Lung microvascular endothelial cell (primary cell): ENCODE results near the gene MBIP. TPM values are rescaled to one million over a fixed set of nuclear protein-coding genes. Genes with fewer than 3 reads are reported as not detected.
"Not testable (repeated sequence)": the region's sequence is repeated elsewhere in the genome, so short reads cannot be mapped to it uniquely, and the experiment has no call there.

Experiments
- DNase-seq, 2 donors: peaks; one replicate each; pipeline versions ENCODE4 v3.0.0 to v3.0.0-alpha.2; 2010; ENCODE audit warnings: low read depth in 2 of 2
- total RNA-seq: library from RNA; depleted of rRNA; stranded (reverse); fragments of >200 nt; gene quantifications from 2 replicates; pipeline ENCODE4 v1.2.1, GENCODE V29; 2014

MBIP gene, protein sequence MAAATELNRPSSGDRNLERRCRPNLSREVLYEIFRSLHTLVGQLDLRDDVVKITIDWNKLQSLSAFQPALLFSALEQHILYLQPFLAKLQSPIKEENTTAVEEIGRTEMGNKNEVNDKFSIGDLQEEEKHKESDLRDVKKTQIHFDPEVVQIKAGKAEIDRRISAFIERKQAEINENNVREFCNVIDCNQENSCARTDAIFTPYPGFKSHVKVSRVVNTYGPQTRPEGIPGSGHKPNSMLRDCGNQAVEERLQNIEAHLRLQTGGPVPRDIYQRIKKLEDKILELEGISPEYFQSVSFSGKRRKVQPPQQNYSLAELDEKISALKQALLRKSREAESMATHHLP
- total RNA-seq, result 3.5 and 6.5 TPM in 2 replicates

DNA sequence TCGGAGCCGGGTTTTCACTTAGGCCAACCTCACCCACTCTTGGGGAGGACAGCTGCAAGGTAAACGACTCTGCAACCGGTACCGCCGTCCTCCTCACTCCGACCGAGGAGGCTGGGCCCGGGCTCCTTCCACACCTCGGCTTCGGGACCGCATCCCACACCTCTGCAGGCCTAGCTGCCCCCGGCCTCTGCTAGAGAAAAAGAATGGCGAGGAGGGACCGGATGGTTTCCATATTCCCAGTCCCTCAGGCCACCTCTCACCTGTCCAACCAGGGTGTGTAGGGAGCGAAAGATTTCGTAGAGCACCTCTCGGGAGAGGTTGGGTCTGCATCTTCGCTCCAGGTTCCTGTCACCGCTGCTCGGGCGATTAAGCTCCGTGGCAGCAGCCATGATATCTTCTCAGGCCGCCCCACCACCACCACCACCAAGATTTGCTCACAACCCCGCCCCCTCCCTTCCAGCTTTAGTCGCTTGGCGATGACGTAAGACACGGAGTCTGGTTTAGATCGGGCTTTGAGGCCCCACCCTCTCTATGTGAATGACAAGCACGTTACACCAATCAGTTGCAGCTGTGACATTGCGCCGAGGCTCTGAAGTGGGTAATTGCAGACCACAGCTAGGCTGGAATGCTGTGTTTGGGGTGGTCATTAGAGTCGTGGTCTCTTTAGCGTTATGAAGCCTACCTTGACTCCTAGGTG is at the start of gene MBIP:
Gene MBIP, minus strand, starts transcription at position 438 of the 697 bp plus-strand sequence. Its CDS starts 49 bp downstream, at position 389.
- DNase-seq, result peak; percentile 98

DNA sequence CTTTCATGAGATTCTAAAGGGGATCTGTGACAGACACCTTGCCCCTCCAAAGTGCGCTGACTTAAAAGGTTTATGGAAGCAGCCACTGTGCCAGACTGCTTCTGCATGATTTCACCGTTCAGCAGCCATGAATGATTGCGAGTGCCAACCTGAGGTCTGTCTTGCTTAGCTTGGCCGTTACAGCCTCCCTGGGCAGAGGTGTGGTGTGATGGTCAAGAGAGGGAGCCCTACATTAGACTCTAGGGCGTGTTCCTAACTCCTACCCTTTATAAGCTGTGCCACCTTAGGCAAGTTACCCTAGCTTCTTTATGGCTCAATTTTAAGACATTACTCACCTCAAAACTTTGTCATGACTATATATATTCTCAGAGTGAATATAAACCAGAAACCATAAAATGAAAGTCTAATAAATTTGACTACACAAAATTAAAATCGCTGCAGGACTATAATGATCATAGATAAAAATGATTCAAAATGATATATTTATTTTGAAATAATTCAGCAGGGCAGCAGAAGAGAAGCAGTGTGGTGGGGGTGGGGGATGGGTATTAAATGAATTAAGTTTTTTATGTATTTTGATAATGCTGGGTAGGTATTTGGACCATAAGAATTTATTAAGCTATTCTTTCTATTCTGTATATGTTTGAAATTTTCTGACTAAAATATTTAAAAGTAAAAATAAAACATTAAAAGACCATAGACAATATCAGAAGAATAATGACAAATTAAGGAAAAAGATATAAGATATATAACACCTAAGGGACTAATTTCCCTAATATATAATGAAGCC is 47.7 kb upstream of the MBIP start:
- DNase-seq, result no peak

DNA sequence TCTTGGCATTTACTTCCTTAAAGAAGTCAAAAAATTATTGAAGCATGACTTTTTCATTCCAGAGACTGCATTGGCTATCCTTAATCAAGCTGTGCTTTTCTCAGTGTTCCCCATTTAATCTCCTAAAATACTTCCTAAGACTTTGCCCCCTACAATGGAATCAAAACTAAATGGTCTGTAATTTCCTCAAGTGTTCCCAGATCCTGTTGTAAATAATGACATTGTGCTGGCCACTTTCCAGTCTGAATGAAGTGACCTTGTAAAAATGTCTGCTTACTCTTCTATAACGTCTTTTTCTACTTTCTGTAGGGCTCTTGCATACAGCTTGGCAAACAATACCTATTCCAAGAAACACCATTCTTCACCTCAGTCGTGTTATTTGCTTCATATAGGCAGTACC is 45.3 kb upstream of the MBIP start:
- no peak for DNase-seq

DNA sequence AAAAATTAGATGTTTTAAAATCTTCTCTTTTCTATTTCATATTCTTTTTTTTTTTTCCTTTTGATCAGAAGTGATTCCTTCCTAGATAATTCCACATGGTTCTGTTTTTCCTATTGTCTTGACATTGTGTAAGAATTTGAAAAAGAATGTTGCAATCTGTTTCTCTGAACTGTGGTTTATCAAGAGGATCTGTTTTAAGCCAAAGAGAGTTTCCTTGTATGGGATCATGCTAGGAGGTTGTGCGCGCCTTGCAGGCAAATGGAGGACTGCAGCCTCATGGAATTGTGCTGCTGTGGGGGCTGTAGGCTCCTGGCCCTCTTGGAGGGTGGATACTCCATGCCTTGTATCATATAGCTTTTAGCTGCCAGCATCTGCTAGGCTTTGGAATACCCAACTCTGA is 43.3 kb upstream of the MBIP start:
- DNase-seq, result no peak

DNA sequence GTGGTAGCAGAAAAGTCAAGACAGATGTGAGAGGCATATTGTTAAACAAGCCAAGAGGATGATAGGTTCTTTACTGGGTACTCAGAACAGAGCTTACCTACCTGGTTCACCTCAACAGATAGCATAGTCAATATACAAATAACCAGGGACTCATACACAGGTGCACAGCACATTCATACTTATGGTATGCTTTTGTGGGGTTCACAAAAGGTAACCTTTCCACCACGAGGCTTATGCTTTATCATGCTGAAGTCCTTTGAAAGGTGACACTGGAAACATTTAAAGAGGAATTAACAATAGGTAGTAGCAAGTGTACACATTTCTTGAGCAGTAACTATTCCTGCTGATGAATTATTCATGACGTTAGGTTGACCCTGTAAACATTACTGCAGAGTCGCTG is 42.2 kb upstream of the MBIP start:
- DNase-seq, result no peak

DNA sequence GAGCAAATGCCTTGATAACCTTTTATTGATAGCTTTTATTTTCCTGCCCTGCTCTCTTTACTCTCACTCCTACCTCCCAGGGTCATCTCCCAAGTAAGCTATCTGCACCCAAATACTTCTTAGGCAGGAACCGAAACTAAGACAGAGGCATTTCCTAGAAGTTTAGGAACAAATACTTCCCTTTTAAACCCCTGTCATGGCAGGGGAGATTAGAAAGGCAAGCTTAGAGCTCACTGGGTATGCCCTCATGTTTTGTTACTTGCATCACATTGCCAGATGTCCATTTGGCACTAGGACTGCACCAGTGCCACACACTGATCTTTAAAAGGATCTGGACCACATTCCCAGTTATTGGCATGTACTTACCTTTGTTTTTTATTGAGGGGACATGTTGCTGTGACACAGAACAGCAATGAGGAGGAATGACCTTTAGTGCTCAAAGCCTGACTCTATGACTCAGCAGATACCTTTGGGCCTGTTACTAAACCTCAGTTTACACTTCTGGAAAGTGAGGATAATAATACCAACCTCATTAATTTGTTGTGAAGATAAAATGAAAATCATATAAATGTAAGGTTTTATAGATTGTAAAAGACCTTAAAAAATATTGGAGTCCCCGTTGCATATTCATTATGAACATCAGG is 40.9 kb upstream of the MBIP start:
- no peak for DNase-seq

DNA sequence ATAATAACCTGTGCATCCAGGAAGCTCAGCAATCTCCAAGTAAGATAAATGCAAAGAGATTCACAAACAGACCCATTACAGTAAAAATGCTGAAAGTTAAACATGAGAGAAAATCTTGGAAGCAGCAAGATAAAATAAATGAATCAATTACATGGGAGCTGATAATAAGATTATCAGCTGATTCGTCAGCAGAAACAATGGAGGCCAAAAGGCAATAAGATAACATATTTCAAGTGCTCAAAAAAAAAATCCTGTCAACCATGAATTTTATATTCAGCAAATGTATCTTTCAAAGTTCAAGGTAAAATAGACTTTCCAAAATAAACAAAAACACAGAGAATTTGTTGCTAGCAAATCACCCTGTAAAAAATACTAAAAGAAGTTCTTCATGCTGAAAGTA is 36.4 kb upstream of the MBIP start:
- no peak for DNase-seq

DNA sequence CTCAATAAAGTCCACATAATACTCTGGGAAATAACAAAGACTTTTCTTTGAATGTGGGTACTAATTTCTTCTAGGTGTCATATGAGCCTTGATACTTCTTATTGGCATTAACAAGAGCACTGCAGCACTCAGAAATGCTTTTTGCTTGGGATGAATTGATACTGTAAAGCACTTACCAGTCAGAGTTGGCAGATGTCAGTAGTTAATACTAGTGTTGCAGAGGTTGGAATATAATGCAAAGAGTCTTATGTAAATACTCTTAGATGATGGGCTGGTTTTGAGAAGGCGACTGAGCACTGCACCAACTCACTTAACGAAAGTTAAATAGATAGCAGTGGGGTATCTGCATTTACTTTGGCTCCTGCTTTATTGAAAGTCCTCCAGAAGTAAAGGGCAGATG is 25.6 kb upstream of the MBIP start:
- DNase-seq, result no peak

DNA sequence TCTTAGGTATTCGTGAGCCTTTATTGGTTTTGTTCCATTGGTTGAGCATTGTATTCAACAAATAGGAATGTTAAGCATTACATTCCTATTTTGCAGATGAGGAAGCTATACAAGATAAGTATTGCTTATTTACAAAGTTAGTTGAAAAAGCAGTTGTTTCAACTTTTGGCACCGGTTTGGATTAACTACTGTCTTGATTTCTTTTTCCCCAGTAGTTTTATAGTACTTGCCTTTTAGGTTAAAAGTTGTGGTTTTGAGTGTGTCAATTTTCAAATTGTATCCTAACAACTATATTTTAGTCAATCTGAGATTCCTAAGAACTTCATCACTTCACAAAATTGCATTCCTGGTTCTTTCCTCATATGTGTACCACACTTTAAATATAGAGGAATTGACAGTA is 23.8 kb upstream of the MBIP start:
- no peak for DNase-seq

DNA sequence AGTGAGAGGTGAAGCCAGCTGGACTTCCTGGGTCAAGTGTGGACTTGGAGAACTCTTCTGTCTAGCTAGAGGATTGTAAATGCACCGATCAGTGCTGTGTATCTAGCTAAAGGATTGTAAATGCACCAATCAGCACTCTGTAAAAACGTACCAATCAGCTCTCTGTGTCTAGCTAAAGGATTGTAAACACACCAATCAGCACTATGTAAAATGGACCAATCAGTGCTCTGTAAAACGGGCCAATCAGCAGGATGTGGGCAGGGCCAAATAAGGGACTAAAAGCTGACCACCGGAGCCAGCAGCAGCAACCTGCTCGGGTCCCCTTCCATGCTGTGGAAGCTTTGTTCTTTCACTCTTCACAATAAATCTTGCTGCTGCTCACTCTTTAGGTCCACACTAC is 21.4 kb upstream of the MBIP start:
- DNase-seq, result not testable (repeated sequence)

DNA sequence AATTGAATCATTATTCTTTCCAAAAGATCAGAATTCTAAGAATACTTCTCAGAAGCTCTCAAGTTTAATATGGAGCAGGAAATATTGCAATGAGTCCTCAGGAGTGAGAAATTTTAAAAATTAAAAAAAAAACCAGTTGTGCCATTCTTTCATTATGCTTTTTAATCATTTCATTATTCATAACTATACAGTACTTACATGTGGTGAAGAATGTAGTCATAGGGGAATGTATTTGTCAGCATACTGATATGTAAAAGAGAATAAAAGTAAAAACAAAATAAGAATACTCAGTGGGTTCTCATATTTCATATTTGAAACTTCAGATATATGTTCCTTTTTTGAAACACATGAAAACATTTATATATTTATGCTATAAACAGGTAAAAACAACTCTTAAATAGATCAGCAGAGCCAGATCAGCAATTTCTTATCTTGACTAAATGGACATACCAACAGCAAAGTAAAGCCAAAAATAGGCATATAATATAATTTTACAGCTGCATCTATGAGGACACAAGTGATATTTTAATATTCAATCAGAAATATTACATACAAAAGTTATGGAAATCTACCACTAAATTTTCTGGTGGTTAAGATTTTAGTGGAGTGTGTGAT is 19.9 kb upstream of the MBIP start:
- DNase-seq, result no peak

DNA sequence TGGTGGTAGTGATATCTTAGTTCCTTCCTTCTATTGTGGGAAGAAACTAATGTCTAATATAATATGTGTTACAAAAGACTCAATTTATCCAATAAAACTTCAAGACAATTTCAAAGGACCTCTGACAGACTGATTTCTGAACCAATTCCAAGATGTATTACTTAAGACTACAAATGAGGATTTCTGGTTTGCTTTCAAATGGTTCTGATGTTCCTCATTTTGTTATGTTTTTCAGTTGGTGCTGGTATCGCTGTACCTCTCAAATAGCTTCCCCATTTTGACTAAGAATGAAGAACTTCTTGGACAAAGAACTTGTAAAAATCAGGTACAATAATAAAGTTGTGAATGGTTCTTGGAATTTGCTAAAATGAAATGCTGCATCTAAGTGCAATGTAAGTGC is 19.4 kb upstream of the MBIP start:
- no peak for DNase-seq

DNA sequence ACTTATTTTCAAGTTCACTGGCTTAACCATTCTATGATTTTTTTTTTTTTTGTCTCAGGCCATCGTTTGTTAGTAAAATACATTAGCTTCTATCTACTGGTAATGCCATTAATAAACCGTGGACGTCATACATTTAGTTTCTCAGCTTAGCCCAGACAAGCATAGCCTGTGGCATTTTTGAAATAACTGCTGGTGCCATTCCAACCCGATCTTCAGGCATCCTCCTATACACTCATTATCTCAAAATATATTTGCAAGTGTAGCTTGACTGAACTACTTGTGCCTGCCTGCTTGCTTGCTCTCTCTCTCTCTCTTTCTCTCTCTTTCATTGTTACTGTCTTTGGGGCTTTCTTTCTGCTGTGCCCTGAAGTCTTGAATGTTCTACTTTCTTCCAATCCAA is 12.7 kb upstream of the MBIP start:
- no peak for DNase-seq

DNA sequence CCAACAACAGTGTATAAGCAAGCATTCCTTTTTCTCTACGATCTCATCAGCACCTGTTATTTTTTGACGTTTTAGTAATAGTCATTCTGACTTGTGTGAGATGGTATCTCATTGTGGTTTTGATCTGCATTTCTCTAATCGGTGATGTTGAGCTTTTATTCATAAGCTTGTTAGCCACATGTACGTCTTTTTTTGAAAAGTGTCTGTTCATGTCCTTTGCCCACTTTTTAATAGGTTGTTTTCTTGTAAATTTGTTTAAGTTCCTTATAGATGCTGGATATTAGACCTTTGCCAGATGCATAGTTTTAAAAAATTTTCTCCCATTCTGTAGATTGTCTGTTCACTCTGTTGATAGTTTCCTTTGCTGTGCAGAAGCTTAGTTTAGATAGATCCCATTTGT is 7.1 kb upstream of the MBIP start:
- not testable (repeated sequence) for DNase-seq

DNA sequence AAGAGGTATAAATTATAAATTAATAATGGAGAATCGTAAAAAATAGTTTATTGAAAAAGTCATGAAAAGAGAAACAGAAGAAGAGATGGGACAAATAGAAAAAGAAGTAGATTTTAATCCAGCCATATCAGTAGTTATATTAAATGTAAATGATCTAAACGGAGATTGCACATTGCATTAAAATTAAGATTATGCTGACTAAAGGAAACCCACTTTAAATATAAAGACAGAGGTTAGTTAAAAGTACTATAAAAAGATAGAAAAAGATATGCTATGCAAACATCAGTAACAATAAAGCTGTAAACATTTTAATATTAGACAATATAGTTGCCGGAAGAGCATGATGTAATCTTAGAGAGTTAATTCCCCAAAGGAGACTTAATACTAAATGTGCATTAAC is 5.4 kb upstream of the MBIP start:
- no peak for DNase-seq

DNA sequence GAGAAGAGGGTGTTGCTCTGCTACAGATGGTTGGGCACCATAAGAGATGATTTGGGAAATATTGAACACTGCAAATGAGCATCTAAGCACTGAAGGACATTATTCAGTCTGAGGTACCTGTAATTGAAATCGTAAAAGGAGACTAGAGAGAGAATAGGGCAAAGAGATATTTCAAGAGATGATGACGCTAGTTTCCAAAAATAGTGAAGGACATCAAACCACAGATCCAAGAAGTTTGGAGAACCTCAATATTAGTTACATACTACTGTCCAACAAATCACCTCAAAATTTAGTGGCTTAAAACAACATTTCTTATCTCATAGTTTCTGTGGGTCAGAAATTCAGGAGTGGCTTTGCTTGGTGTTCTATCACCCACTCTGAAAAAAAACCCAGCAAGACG is 4.5 kb upstream of the MBIP start:
- DNase-seq, result no peak

DNA sequence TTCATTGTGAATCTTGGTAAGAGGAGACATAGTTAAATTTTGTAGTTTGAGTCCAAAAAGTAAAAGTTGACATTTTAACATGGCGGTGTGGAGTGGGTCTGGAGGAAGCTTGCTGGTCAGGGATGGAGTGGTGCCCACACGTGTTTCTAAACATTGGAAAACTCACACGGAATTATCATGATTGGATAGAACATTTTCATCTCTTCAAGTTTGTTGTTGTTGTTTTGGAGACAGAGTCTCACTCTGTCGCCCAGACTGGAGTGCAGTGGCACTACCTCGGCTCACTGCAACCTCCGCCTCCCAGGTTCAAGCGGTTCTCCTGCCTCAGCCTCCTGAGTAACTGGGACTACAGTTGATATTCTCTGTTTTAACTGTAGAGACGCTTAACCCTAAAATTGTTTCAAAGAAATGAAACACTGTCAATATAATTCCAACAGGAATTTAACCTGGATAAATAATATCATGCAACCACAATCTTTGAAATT is 502 bp upstream of the MBIP start:
- DNase-seq, result no peak

DNA sequence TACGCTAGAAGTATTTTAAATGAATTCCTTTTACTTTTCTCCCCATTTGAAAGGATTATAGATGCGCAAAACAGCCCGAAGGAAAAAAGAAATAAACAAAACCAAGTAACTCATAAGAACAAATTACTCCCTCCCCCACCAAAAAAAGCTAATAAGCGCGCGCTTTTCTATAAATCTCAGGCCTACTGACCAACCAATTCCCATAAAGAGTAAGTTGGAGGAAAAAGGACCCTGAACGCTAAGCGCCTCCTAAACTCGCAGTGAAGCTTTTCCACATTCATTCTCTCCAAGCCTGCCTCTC is 588 bp downstream of the MBIP start:
- DNase-seq, result no peak

DNA sequence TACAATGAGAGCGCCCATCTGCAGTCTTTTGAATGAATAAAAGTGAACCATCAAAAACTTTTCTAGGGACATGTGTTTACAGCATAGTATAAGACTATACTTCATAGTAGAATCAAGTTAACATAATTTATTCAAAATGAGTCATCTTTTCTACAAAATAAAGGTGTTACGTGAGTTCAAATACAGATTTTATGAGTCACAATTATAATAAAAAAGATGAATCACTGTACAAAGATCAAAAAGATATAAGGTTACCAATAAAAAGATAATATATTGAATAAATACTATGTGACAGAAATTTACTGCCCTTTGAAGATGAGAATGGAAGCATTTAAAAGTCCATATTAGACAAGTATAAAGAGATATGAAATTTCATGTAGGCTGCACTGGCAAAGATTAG is 2.8 kb downstream of the MBIP start:
- peak in 1 of 2 donors; percentile 6 for DNase-seq

DNA sequence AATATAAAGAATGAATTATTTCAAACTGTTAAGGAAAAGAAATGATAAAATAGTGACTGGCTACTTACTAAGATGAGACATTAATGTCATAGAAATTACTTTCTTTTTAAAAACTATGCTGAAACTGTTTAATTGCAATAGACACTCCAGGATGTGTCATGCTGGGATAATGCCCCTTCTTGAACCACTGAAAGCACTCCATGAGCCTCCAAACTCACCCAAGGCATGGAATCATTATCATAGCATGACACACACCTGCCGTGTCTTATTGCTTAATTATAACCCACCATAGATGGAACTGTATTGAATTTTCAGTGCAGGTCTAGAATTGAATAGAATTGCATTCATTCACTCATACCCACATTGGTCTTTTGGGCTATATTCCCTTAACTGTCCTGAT is 4.3 kb downstream of the MBIP start:
- DNase-seq, result no peak

DNA sequence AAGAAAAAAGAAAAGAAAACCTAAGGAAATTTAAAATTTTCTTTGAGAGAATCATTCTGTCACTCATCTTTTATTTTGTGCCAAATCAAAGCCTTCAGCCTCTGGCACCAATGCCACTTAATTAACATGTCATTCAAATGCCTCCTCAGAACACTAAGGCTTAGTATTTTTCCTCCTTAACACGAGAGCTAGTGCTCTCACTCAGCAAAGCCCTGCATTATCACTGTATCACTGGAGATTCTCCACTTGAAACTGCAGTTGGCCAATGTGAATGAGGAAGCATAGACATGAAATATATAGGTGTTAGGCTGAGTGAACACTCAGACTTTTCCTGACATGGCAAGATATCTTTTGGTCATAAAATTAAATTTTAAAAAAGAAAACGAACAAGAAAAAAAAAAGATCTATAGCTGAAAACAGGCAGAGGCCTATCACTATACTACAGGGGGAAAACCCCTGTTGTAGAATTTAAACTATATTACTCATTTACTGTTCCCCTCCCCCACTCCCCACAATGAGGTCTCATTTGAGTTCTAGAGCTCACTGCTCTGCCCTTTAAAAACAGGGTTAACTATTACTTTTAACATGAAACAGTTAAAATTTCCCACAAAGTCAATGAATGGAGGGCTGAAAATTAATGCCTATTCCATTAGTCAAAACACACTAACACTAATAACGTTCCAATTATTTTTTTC is 5.1 kb downstream of the MBIP start:
- no peak for DNase-seq
